Kidney (tissue), 14 donors: ENCODE measurements around the gene KLK5. TPM values are rescaled to one million over a fixed set of nuclear protein-coding genes. Genes with fewer than 3 reads are reported as not detected.

ENCODE experiments used
- DNase-seq, 5 donors: peaks; one replicate each; pipeline ENCODE4 v3.0.0-alpha.2; 2013 to 2020
- FAIRE-seq: peaks from 2 replicates; lab custom pipeline; 2012; peaks lifted over from hg19 to GRCh38; lab: Jason Lieb, UNC
- H3K27ac ChIP-seq, 2 donors: one replicate each; pipeline ENCODE4 v1.7.0; 2013; ENCODE audit warnings: low read depth in 2 of 2, low read length in 2 of 2, inconsistent platforms in 1 of 2
- H3K27me3 ChIP-seq: one replicate; pipeline ENCODE4 v1.7.1; 2013; ENCODE audit warnings: low read length, inconsistent platforms; ENCODE audit not compliant: control insufficient read depth, insufficient read depth
- H3K36me3 ChIP-seq, 3 donors: one replicate each; pipeline versions ENCODE4 v1.7.0 to v1.7.1; 2013; ENCODE audit warnings: low read length in 3 of 3, control low read depth in 1 of 3, inconsistent platforms in 1 of 3; ENCODE audit not compliant: insufficient read depth in 3 of 3, control insufficient read depth in 2 of 3
- H3K4me1 ChIP-seq, 3 donors: one replicate each; pipeline versions ENCODE4 v1.7.0 to v1.7.1; 2013; ENCODE audit warnings: low read length in 3 of 3, inconsistent platforms in 1 of 3, low read depth in 1 of 3; ENCODE audit not compliant: control insufficient read depth in 2 of 3, insufficient read depth in 2 of 3
- H3K4me3 ChIP-seq, 3 donors: one replicate each; pipeline versions ENCODE4 v1.7.0 to v1.8.1; 2013; ENCODE audit warnings: low read length in 3 of 3, control low read depth in 1 of 3, inconsistent platforms in 1 of 3
- H3K9ac ChIP-seq, 3 donors: one replicate each; pipeline versions ENCODE4 v1.7.0 to v1.7.1; 2013; ENCODE audit warnings: low read length in 3 of 3, control low read depth in 1 of 3, inconsistent platforms in 1 of 3
- H3K9me3 ChIP-seq, 3 donors: one replicate each; pipeline versions ENCODE4 v1.7.0 to v1.7.1; 2013; ENCODE audit warnings: low read length in 3 of 3, control low read depth in 1 of 3, inconsistent platforms in 1 of 3; ENCODE audit not compliant: control insufficient read depth in 2 of 3, insufficient read depth in 1 of 3
- CTCF ChIP-seq: IDR thresholded peaks from 3 replicates; pipeline ENCODE4 v1.5.1; 2012; ENCODE audit warnings: mild to moderate bottlenecking, moderate library complexity, borderline replicate concordance; ENCODE audit not compliant: insufficient read depth; ENCODE audit errors: extremely low read depth
- intact Hi-C: fragments of 100-400 bp; cut with DNase I; formaldehyde crosslinking; loops from one replicate; pipeline ENCODE4 v1.11.1; 2022
- polyA plus RNA-seq: library from polyadenylated mRNA; stranded (reverse); fragments of 350-450 nt; fragmentation: Illumina TruSeq; extraction: RNeasy Lipid Tissue Mini Kit (QIAGEN cat#74804); gene quantifications from one replicate; pipeline ENCODE4 v1.2.3, GENCODE V29; 2014; ENCODE audit warnings: low read depth, low replicate concordance; ENCODE audit not compliant: insufficient read depth
- total RNA-seq: library from RNA; stranded (reverse); fragmentation: NEBNext Ultra II Directional; extraction: Animal tissue kit (Norgen Biotek cat#: 25700); gene quantifications from one replicate; pipeline ENCODE4 v1.2.1, GENCODE V29; 2021
- donor health status: control.
- donor health status: control.
- donor health status: control.
- donor health status: control.
- donor health status: control.
- donor health status: DM: yes; HTN: yes; CAD: no.
- donor health status: Normal renal cell carcinoma (clear cell type).

KLK5 gene
- total and polyA plus RNA-seq, 2 donors from 2014 or later: 0.88 to 1.1 TPM

- TF ChIP-seq CTCF: no peak
- Histone ChIP-seq H3K9ac (no peak overlapping the region), H3K27ac (no peak overlapping the region), H3K4me1 (no peaks in the 10 kb centered on the region), H3K4me3 (no peak overlapping the region), H3K36me3 (no peaks in the 10 kb centered on the region), H3K9me3 (no peaks in the 10 kb centered on the region), H3K27me3 (peaks cover 3% of the 10 kb centered on the region)
- FAIRE-seq: no peak
- intact Hi-C loops: no loop called here
- no peak for DNase-seq
Observed at GRCh38 chr19:50902640-50903039, 50.2 kb downstream of the KLK5 start.

- no peak for DNase-seq
- Histone ChIP-seq H3K9me3 (no peaks in the 10 kb centered on the region), H3K27me3 (no peaks in the 10 kb centered on the region), H3K27ac (no peak overlapping the region), H3K36me3 (no peaks in the 10 kb centered on the region), H3K4me1 (no peaks in the 10 kb centered on the region), H3K9ac (no peak overlapping the region), H3K4me3 (no peak overlapping the region)
- intact Hi-C loops: no loop called here
- FAIRE-seq: no peak
- no peak for TF ChIP-seq CTCF
Observed at GRCh38 chr19:50899569-50899968, 53.3 kb downstream of the KLK5 start.

- no peak for TF ChIP-seq CTCF
- no peaks in the 10 kb centered on the region for H3K4me1 ChIP-seq
- intact Hi-C loops: no loop called here
- no peaks in the 10 kb centered on the region for H3K27me3 ChIP-seq
- H3K36me3 ChIP-seq: no peaks in the 10 kb centered on the region
- no peaks in the 10 kb centered on the region for H3K9me3 ChIP-seq
- no peak overlapping the region for H3K9ac ChIP-seq
- no peak for FAIRE-seq
- no peak overlapping the region for H3K4me3 ChIP-seq
- DNase-seq: no peak
- H3K27ac ChIP-seq: no peak overlapping the region
Observed at GRCh38 chr19:50898018-50898417, 54.8 kb downstream of the KLK5 start.

GRCh38 chr19:50897612-50898011, 55.2 kb downstream of the KLK5 start:
- DNase-seq: no peak
- FAIRE-seq: no peak
- Histone ChIP-seq H3K4me3 (no peak overlapping the region), H3K36me3 (no peaks in the 10 kb centered on the region), H3K9me3 (no peaks in the 10 kb centered on the region), H3K4me1 (no peaks in the 10 kb centered on the region), H3K27me3 (no peaks in the 10 kb centered on the region), H3K27ac (no peak overlapping the region), H3K9ac (no peak overlapping the region)
- intact Hi-C loops: no loop called here
- no peak for TF ChIP-seq CTCF
